ENCODE results near the gene RALA.
"Not testable (repeated sequence)": the region's sequence is repeated elsewhere in the genome, so short reads cannot be mapped to it uniquely, and the experiment has no call there.

The RALA gene

DNA sequence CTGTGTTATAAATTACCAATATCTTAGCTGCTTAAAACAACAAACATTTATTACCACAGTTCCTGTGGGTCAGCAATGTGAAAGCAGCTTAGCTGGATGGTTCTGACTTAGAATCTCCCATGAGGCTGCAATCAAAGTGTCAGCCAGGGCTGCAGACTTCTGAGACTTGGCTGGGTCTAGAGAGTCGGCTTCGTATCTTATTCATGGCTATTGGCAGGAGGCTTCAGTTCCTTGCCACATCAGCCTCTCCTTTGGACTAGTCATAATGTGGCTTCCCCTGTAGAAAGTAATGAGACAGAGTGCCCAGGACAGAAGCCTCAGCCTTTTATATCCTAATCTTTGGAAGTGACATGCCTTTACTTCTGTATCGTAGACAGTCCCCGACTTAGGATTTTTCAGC is 27.3 kb downstream of the RALA start:
- DNase-seq: no peak

DNA sequence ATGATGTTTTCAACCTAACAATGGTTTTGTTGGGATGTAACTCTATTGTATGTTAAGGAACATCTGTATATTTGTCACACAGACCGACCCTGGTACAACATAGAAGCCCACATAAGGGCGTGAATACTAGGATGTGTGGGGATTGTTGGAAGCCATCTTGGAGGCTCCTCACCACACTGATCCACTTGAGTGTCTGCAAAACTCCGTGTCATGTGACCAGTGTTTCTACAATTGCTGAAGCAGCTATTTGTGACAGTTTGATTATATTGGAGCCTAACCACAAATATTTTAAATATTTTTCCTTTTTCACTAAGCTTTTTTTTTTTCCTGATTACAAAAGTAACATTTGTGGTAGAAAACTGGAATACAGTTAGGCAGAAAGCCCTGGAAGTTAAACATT is 27.9 kb downstream of the RALA start:
- DNase-seq: no peak

- DNase-seq: no peak
Observed at GRCh38 chr7:39656415-39656814, 33.0 kb downstream of the RALA start.

DNA sequence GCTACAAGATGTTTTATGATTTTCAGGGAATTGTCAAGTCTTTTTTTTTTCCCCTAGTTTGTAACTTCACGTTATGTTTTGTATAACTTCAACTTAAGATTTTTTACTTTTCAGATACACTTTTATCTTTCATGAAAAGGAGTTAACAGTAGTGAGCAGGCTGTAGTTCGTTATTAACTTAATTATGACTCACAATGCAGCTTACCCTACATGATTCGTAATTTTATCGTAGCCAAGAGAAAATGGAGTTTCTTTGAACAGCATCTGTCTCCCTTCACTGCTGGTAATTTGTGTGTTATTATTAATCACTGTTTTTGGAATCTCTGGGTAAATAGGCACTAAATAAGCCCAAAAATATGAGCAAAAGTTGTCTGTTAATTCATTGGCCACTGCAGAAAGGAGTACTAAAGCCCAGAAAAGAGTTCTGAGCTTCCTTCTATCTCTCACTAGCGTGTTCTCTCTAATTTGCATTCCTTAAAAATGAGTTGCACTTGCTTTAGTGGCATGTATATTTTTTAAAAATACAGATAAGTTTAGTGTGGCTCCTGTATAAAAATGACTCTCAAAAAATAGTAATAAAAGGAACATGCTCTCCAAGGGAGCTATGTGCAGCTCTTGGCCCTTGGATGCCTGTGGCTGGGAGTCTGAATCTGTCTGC is 36.1 kb downstream of the RALA start:
- no peak for DNase-seq

- no peak for DNase-seq
Observed at GRCh38 chr7:39661960-39662359, 38.6 kb downstream of the RALA start.

GRCh38 chr7:39663263-39663662 is 39.9 kb downstream of the RALA start:
- no peak for DNase-seq

- no peak for DNase-seq
Observed at GRCh38 chr7:39664057-39664456, 40.7 kb downstream of the RALA start.

DNA sequence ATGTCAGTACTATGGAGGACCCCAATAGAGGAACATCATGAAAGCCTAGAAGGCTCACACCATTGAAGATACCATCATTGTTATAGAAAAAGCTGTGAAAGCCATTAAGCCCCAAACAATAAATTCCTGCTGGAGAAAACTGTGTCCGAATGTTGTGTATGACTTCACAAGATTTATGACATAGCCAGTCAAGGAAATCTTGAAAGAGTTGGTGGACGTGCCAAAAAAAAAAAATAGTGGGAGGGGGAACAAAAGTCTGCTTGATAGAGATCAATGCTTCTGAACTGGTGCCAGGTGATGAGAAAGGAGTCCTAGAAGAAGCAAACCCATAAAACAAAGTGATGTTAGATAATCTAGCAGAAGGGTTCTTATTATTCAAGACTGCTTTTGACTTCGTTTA is 41.2 kb downstream of the RALA start:
- DNase-seq: no peak

- DNase-seq: no peak
Observed at GRCh38 chr7:39666562-39666961, 43.2 kb downstream of the RALA start.

DNA sequence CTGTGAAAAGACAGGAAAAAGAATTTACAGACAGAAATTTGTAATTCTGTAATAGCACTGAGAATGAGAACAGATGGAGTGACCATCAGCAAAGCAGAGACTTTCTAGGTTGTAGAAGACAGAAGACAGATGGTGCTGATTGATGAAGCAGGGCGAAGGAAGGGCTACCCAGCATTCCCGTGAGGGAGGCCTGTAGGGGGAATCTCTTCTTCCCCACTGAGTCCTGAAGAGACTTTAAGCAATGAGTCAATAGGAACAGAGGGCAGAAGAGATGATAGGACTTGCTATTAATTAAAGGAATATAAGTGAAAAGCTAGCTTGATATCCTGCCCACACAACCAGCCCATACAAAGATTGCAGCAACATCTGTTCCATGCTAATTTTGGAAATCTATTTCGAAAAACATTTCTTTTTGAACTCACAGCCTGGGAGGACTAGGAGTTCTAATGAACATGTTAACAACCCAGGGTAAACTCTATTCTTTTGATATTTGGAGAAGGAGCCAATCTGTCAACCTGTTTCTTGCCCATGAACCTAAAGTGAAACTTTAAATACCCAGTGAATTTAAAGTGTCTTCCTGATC is 44.1 kb downstream of the RALA start:
- no peak for DNase-seq

GRCh38 chr7:39668280-39668679 is 44.9 kb downstream of the RALA start:
- DNase-seq: not testable (repeated sequence)

- DNase-seq: no peak
Observed at GRCh38 chr7:39670052-39670451, 46.7 kb downstream of the RALA start.

GRCh38 chr7:39670934-39671333 is 47.6 kb downstream of the RALA start:
- no peak for DNase-seq

DNA sequence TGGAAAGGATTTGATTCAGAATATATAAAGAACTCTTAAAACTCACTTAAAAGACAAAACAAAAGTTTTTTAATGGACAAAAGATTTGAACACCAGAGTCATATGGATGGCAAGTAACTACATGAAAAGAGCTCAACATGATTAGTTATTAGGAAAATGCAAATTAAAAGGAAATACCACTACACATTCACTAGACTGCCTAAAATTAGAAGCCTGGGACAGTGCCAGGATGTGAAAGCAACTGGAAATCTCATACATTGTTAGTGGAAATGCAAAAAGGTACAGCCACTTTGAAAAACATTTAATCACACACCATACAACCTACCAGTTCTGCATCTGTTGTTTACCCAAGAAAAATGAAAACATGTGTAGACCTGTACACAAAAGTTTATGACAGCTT is 48.8 kb downstream of the RALA start:
- DNase-seq: no peak

GRCh38 chr7:39673868-39674267 is 50.5 kb downstream of the RALA start:
- DNase-seq: no peak

DNA sequence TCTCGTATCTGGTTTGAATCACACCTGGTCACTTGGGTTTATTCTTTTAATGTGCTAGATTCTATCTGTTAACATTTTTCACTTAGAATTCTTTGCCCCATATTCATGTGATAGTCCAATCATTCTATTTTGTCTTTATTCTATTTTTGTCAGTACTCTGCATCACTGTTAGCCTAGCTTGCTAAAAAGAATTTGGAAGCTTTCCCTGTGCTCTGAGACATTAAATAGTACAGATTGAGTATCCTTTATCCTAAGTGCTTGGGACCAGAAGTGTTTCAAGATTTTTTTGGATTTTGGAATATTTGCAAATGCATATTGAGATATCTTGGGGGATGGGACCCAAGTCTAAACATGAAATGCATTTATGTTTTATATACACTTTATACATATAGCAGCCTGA is 51.0 kb downstream of the RALA start:
- no peak for DNase-seq

DNA sequence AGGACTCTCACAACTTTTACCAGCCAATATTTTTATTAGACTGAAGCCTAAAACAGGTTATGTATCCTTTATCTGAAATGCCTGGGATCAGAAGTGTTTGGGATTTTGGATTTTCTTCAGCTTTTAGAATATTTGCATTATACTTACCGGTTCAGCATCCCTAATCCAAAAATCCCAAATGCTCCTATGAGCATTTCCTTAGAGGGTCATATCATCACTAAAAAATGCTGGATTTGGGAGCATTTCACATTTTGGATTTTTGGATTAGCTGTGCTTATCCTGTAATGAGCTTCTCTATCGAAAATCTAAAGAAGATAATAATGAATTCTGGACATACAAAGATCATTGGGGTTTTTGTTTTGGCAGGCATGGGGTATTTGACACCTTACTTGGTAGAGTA is 53.0 kb downstream of the RALA start:
- DNase-seq: no peak

DNA sequence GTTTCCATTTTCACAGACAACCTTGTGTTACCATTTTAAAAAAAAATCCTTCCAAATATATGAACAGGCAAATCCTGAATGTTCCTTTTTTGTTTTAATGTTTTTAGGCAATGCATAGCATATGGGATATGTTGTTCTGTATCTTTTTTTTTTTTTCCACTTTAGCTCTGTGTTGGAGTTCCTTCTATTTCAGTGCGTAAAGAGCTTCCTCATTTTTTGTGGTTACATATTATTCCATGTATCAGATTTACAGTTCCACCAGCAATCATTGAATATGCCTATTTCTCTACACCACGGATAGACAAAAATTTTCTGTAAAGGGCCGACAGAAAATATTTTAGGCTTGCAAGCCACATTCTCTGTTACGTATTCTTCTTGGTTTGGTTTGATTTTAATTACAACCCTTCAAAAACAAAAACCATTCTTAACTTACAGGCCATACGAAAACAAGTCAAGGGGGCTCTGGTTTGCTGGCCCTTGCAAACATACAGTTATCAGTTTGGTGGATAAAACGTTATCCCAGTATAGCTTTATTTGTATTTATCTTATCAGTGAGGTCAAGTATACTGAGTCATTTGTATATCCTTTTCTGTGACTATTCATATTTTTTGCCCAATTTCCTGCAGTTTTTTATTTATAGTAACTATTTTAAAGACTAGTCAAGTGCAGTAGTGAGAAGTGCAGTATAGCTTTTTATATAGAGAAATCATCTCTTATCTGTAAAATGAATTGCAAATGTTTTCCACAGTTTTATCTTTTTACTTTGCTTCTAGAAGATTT is 55.7 kb downstream of the RALA start:
- no peak for DNase-seq

DNA sequence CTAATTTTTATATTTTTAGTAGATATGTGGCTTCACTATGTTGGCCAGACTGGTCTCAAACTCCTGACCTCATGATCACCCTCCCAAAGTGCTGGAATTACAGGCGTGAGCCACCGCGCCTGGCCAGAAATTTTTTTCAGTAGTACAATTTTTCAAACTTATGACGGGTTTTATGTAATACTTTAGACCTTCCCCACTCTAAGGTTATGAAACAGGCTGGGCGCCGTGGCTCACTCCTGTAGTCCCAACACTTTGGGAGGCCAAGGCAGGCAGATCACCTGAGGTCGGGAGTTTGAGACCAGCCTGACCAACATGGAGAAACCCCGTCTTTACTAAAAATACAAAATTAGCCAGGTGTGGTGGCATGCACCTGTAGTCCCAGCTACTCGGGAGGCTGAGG is 56.5 kb downstream of the RALA start:
- not testable (repeated sequence) for DNase-seq

DNA sequence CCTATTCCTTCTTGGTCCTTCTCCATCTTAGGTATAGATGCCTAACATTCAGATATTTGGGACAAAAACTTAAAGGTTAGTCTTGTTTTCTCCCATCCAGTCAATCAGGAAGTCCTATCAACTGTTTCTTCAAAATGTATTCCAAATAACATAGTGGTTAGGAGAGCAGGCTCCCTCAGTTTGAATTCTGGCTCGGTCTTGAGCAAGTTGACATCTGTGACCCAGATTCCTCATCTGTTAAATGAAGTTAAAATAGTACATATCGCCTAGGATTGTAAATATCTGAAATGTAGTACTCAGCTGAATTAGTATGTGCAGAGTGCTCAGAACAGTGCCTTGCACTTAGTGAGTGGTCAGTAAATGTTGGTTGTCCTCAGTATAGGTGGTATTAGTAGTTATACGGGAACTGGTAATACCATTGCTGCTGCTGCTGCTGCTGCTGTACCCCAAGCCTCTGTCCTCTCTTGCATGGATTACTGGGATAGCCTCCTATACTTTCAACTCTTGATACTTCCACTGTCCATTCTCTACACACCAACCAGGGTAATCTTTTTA is 58.6 kb downstream of the RALA start:
- DNase-seq: no peak

- no peak for DNase-seq
Observed at GRCh38 chr7:39683216-39683845, 60.0 kb downstream of the RALA start.

- no peak for DNase-seq
Observed at GRCh38 chr7:39686261-39686924, 63.0 kb downstream of the RALA start.
